ENCODE measurements around the gene FBXW8. TPM values are rescaled to one million over a fixed set of nuclear protein-coding genes. Genes with fewer than 3 reads are reported as not detected.
A peak's percentile ranks its signal among the peaks of the same experiment; 100 is the strongest.

FBXW8 gene
- total and polyA plus RNA-seq, 12 donors = 2.4 to 11.3 (median 7.4) TPM

GRCh38 chr12:117042171-117042842 is 131.6 kb downstream of the FBXW8 start:
- intact Hi-C loops (cut with DNase I) = loop anchor here in 1 of 10 donors (10.0 kb wide), 1 partner anchor 52 kb away; the partner anchor contains the start of gene TESC
- H3K4me1 ChIP-seq = peaks cover 3 to 51% (median 24%) of the 10 kb centered on the region in 9 donors
- 64 to 70% methylated on average over 23 of the region's 23 CpGs for WGBS, 2 donors
- no peak overlapping the region for H3K4me3 ChIP-seq
- peak in 1 of 9 donors; percentile 16 for TF ChIP-seq CTCF (IDR thresholded peaks at IDR 0.05)
- no peaks in the 10 kb centered on the region for H3K9me3 ChIP-seq
- H3K27me3 ChIP-seq = no peaks in the 10 kb centered on the region
- DNase-seq (peak; percentile 51 to 52), ATAC-seq (peak; percentile 43 to 89 (median 66))
- H3K27ac ChIP-seq = peak overlapping the region in 7 of 10 donors; percentile 28 to 72 (median 44)
- no peaks in the 10 kb centered on the region for H3K36me3 ChIP-seq

GRCh38 chr12:117042862-117043261 is 132.1 kb downstream of the FBXW8 start:
- WGBS, 2 donors = 78% methylated on average over 6 of the region's 6 CpGs
- Histone ChIP-seq H3K27ac (peak overlapping the region in 6 of 10 donors; percentile 28 to 72 (median 42)), H3K36me3 (no peaks in the 10 kb centered on the region), H3K4me3 (no peak overlapping the region), H3K4me1 (peaks cover 6 to 57% (median 26%) of the 10 kb centered on the region in 9 donors), H3K27me3 (no peaks in the 10 kb centered on the region), H3K9me3 (no peaks in the 10 kb centered on the region)
- DNase-seq = no peak
- ATAC-seq = no peak
- intact Hi-C loops (cut with DNase I) = loop anchor here in 1 of 10 donors (10.0 kb wide), 1 partner anchor 52 kb away; the partner anchor contains the start of gene TESC
- no peak for TF ChIP-seq CTCF (IDR thresholded peaks at IDR 0.05)

- peaks cover 19 to 71% (median 40%) of the 10 kb centered on the region in 9 donors for H3K4me1 ChIP-seq
- ATAC-seq (no peak), DNase-seq (no peak)
- 62 to 81% methylated on average over 11 of the region's 11 CpGs for WGBS, 2 donors
- TF ChIP-seq CTCF (IDR thresholded peaks at IDR 0.05) = no peak
- intact Hi-C loops (cut with DNase I) = loop anchor here in 1 of 10 donors (10.0 kb wide), 1 partner anchor 50 kb away; the partner anchor contains the start of gene TESC
- peak overlapping the region in 5 of 10 donors; percentile 71 to 93 (median 91) for H3K27ac ChIP-seq
- H3K27me3 ChIP-seq = no peaks in the 10 kb centered on the region
- no peaks in the 10 kb centered on the region for H3K36me3 ChIP-seq
- no peaks in the 10 kb centered on the region for H3K9me3 ChIP-seq
- H3K4me3 ChIP-seq = no peak overlapping the region
Observed at GRCh38 chr12:117044311-117044710, 133.6 kb downstream of the FBXW8 start.

GRCh38 chr12:117044790-117045159 is 134.0 kb downstream of the FBXW8 start:
- Histone ChIP-seq H3K36me3 (no peaks in the 10 kb centered on the region), H3K9me3 (no peaks in the 10 kb centered on the region), H3K27ac (peak overlapping the region in 9 of 10 donors; percentile 31 to 93 (median 71)), H3K4me1 (peaks cover 19 to 76% (median 45%) of the 10 kb centered on the region in 9 donors), H3K4me3 (peak overlapping the region in 2 of 10 donors; percentile 11 to 18), H3K27me3 (no peaks in the 10 kb centered on the region)
- 52 to 68% methylated on average over 13 of the region's 13 CpGs for WGBS, 2 donors
- TF ChIP-seq CTCF (IDR thresholded peaks at IDR 0.05) = no peak
- ATAC-seq (peak in 2 of 8 donors; percentile 5 to 15), DNase-seq (no peak)
- intact Hi-C loops (cut with DNase I) = loop anchor here in 2 of 10 donors (5.0 to 10.0 kb wide), 2 partner anchors 50 to 53 kb away; partner anchors contain the start of gene TESC (in 2 of the 2)
